ENCODE measurements around the gene FN3KRP.
"Not testable (repeated sequence)": the region's sequence is repeated elsewhere in the genome, so short reads cannot be mapped to it uniquely, and the experiment has no call there.

FN3KRP gene

GRCh38 chr17:82709676-82710498 lies 6.6 kb upstream of the FN3KRP start:
- peak; percentile 53 for DNase-seq

- DNase-seq, result peak; percentile 57
Measured at GRCh38 chr17:82710499-82711232, 5.8 kb upstream of the FN3KRP start.

- peak; percentile 58 for DNase-seq
Measured at GRCh38 chr17:82713071-82713723, 3.3 kb upstream of the FN3KRP start.

GRCh38 chr17:82718986-82719685 lies 2.6 kb downstream of the FN3KRP start:
- DNase-seq, result no peak

GRCh38 chr17:82720204-82720603 lies 3.7 kb downstream of the FN3KRP start:
- DNase-seq, result no peak

- DNase-seq, result no peak
Measured at GRCh38 chr17:82722341-82723013, 6.0 kb downstream of the FN3KRP start.

- DNase-seq, result no peak
Measured at GRCh38 chr17:82723169-82723807, 6.8 kb downstream of the FN3KRP start.

- no peak for DNase-seq
Measured at GRCh38 chr17:82726427-82726826, 9.9 kb downstream of the FN3KRP start.

GRCh38 chr17:82729479-82730260 lies 13.2 kb downstream of the FN3KRP start:
- DNase-seq, result no peak

GRCh38 chr17:82732118-82732743 lies 15.7 kb downstream of the FN3KRP start:
- no peak for DNase-seq

GRCh38 chr17:82734987-82735866 lies 18.7 kb downstream of the FN3KRP start, which contains the start of gene FN3K:
Gene FN3K (plus strand): TSS chr17:82735615. CDS start chr17:82735637, 22 bp downstream.
- DNase-seq, result peak; percentile 84

GRCh38 chr17:82736511-82737185 lies 20.1 kb downstream of the FN3KRP start:
- DNase-seq, result no peak

- no peak for DNase-seq
Measured at GRCh38 chr17:82737967-82738877, 21.7 kb downstream of the FN3KRP start.

- DNase-seq, result no peak
Measured at GRCh38 chr17:82740906-82741759, 24.6 kb downstream of the FN3KRP start.

GRCh38 chr17:82743344-82744219 lies 27.1 kb downstream of the FN3KRP start:
- no peak for DNase-seq

- not testable (repeated sequence) for DNase-seq
Measured at GRCh38 chr17:82744736-82745135, 28.2 kb downstream of the FN3KRP start.
